ENCODE measurements around the gene LARP6. TPM values are rescaled to one million over a fixed set of nuclear protein-coding genes. Genes with fewer than 3 reads are reported as not detected.

The LARP6 gene
- total RNA-seq, 1 donor from 2014 or later: 16.3 TPM

- DNase-seq (ENCODE audit: low spot score in 2 of 2): no peak
- no peak for FAIRE-seq
Measured at GRCh38 chr15:70799667-70800450, 54.1 kb downstream of the LARP6 start.

GRCh38 chr15:70797464-70797863 lies 56.5 kb downstream of the LARP6 start:
- FAIRE-seq: no peak

GRCh38 chr15:70796516-70797310 lies 57.2 kb downstream of the LARP6 start:
- DNase-seq (ENCODE audit: low spot score in 2 of 2) (no peak), FAIRE-seq (no peak)

More at GRCh38 chr15:70797464-70797863, 56.5 kb downstream of the LARP6 start:
- no peak for DNase-seq (ENCODE audit: low spot score in 2 of 2)

- FAIRE-seq (no peak), DNase-seq (ENCODE audit: low spot score in 2 of 2) (no peak)
Measured at GRCh38 chr15:70795311-70795665, 58.7 kb downstream of the LARP6 start.

- FAIRE-seq: no peak
- DNase-seq (ENCODE audit: low spot score in 2 of 2): no peak
Measured at GRCh38 chr15:70794596-70795310, 59.2 kb downstream of the LARP6 start.

- no peak for DNase-seq (ENCODE audit: low spot score in 2 of 2)
- FAIRE-seq: no peak
Measured at GRCh38 chr15:70793694-70794093, 60.3 kb downstream of the LARP6 start.

- FAIRE-seq (no peak), DNase-seq (ENCODE audit: low spot score in 2 of 2) (no peak)
Measured at GRCh38 chr15:70792171-70792573, 61.8 kb downstream of the LARP6 start.

GRCh38 chr15:70791259-70791658 lies 62.7 kb downstream of the LARP6 start:
- no peak for DNase-seq (ENCODE audit: low spot score in 2 of 2)

GRCh38 chr15:70789213-70789612 lies 64.7 kb downstream of the LARP6 start:
- no peak for DNase-seq (ENCODE audit: low spot score in 2 of 2)
- FAIRE-seq: no peak

More at GRCh38 chr15:70791259-70791658, 62.7 kb downstream of the LARP6 start:
- FAIRE-seq: no peak

GRCh38 chr15:70788114-70789049 lies 65.6 kb downstream of the LARP6 start:
- FAIRE-seq: no peak
- DNase-seq (ENCODE audit: low spot score in 2 of 2): no peak

- FAIRE-seq (no peak), DNase-seq (ENCODE audit: low spot score in 2 of 2) (no peak)
Measured at GRCh38 chr15:70786996-70787395, 67.0 kb downstream of the LARP6 start.

GRCh38 chr15:70783610-70784022 lies 70.3 kb downstream of the LARP6 start:
- FAIRE-seq (no peak), DNase-seq (ENCODE audit: low spot score in 2 of 2) (no peak)

GRCh38 chr15:70783041-70783440 lies 70.9 kb downstream of the LARP6 start:
- FAIRE-seq (no peak), DNase-seq (ENCODE audit: low spot score in 2 of 2) (no peak)

GRCh38 chr15:70781236-70781635 lies 72.7 kb downstream of the LARP6 start:
- FAIRE-seq: no peak
- DNase-seq (ENCODE audit: low spot score in 2 of 2): no peak

Other genes with a start within 250 kb of the LARP6 start
- 22.0 TPM for gene UACA, start 90.6 kb downstream of the LARP6 start, total RNA-seq
- 7.3 TPM for gene THAP10, start 38.3 kb upstream of the LARP6 start, total RNA-seq
- gene LRRC49, start 38.7 kb upstream of the LARP6 start, total RNA-seq: 145 TPM